HepG2 (cell line): ENCODE results near the gene ETFA. TPM values are rescaled to one million over a fixed set of nuclear protein-coding genes. Genes with fewer than 3 reads are reported as not detected.
A peak's percentile ranks its signal among the peaks of the same experiment; 100 is the strongest.

ENCODE experiments used
- CEBPZ ChIP-seq: IDR thresholded peaks from 2 replicates; pipeline ENCODE4 v1.6.1; 2012; ENCODE audit warnings: low read length, improper control_type of control experiment
- EZH2 ChIP-seq: conservative IDR thresholded peaks from 2 replicates; pipeline ENCODE4 v1.6.1; 2012; ENCODE audit warnings: mild to moderate bottlenecking, low read depth, low read length, moderate library complexity
- FLYWCH1 ChIP-seq: sonication (generic); formaldehyde crosslinking; IDR thresholded peaks from 2 replicates; pipeline ENCODE4 v1.8.1; 2023; ENCODE audit warnings: mild to moderate bottlenecking, missing genetic modification reagents
- HNF1B ChIP-seq: sonication (generic); formaldehyde crosslinking; IDR thresholded peaks from 2 replicates; pipeline ENCODE4 v1.5.1; 2020; ENCODE audit warnings: mild to moderate bottlenecking, moderate library complexity, missing genetic modification reagents
- POLR2A ChIP-seq, 2 experiments: IDR thresholded peaks; 2 replicates each; pipeline ENCODE4 v1.6.1; 2011; ENCODE audit warnings: low read depth in 2 of 2, low read length in 2 of 2, mild to moderate bottlenecking in 1 of 2, moderate library complexity in 1 of 2; ENCODE audit not compliant: insufficient read depth in 1 of 2
- SRSF1 ChIP-seq: fragments of 200-400 bp; formaldehyde crosslinking; optimal IDR thresholded peaks from 2 replicates; pipeline ENCODE3; 2017; ENCODE audit warnings: mild to moderate bottlenecking, low read depth, low read length, moderate library complexity
- SRY ChIP-seq: sonication (generic); formaldehyde crosslinking; IDR thresholded peaks from 2 replicates; pipeline ENCODE4 v1.8.0; 2022; ENCODE audit warnings: mild to moderate bottlenecking, missing genetic modification reagents
- TRAFD1 ChIP-seq: sonication (generic); formaldehyde crosslinking; IDR thresholded peaks from 2 replicates; pipeline ENCODE4 v1.5.1; 2020; ENCODE audit warnings: missing genetic modification reagents, mild to moderate bottlenecking, borderline replicate concordance
- ZBTB42 ChIP-seq: sonication (generic); formaldehyde crosslinking; IDR thresholded peaks from 2 replicates; pipeline ENCODE4 v1.5.0; 2020; ENCODE audit warnings: mild to moderate bottlenecking, missing genetic modification reagents
- ZFX ChIP-seq: sonication (generic); formaldehyde crosslinking; IDR thresholded peaks from 2 replicates; pipeline ENCODE4 v1.4.0; 2020; ENCODE audit warnings: mild to moderate bottlenecking, low read depth, missing genetic modification reagents, moderate library complexity
- ZNF547 ChIP-seq: sonication (generic); formaldehyde crosslinking; IDR thresholded peaks from 2 replicates; pipeline ENCODE4 v1.5.1; 2020; ENCODE audit warnings: mild to moderate bottlenecking, missing genetic modification reagents
- ZNF598 ChIP-seq: sonication (generic); formaldehyde crosslinking; IDR thresholded peaks from 2 replicates; pipeline ENCODE4 v1.5.1; 2020; ENCODE audit warnings: mild to moderate bottlenecking, missing genetic modification reagents, borderline replicate concordance
- ZNF703 ChIP-seq: sonication (generic); formaldehyde crosslinking; IDR thresholded peaks from 2 replicates; pipeline ENCODE4 v1.5.1; 2020; ENCODE audit warnings: missing genetic modification reagents, mild to moderate bottlenecking, moderate library complexity, borderline replicate concordance
- ZNF780A ChIP-seq: sonication (generic); formaldehyde crosslinking; IDR thresholded peaks from 2 replicates; pipeline ENCODE4 v1.8.0; 2022; ENCODE audit warnings: mild to moderate bottlenecking, missing genetic modification reagents, moderate library complexity
- polyA plus RNA-seq, 8 experiments: library from polyadenylated mRNA; depleted of rRNA in 3 of 8; stranded (reverse) in 7 of 8; unstranded in 1 of 8; fragments of >200 nt; fragmentation: Illumina TruSeq in 4 of 8; extraction: Trizol in 4 of 8; gene quantifications; 2 replicates each; pipeline versions ENCODE4 v1.2.1 to v1.2.3, GENCODE V29; 2011 to 2016; ENCODE audit warnings: low read depth in 4 of 8, missing spikeins in 1 of 8, mixed read lengths in 1 of 8; ENCODE audit not compliant: insufficient read depth in 1 of 8
- total RNA-seq, 5 experiments: library from RNA; depleted of rRNA; stranded (reverse); fragments of >200 nt; fragmentation: Illumina TruSeq; extraction: Trizol; gene quantifications; 2 replicates each; pipeline ENCODE4 v1.2.3, GENCODE V29; 2016; ENCODE audit warnings: low read depth in 1 of 5

The ETFA gene
- total and polyA plus RNA-seq, 2 of the 13 experiments (the other 11 are each of a cell fraction or from before 2014, with no cell fraction given), result 291 to 396 TPM

GRCh38 chr15:76336254-76337058 is 25.2 kb upstream of the ETFA start, which contains the start of gene ISL2 (continued):
- TF ChIP-seq CEBPZ (no peak), POLR2A (IDR thresholded peaks at IDR 0.05; ENCODE audit: insufficient read depth in 1 of 2, low read depth in 2 of 2, low read length in 2 of 2) (peak; percentile 86), FLYWCH1 (CRISPR knock-in tag) (no peak), ZNF703 (CRISPR knock-in tag) (no peak), ZNF547 (CRISPR knock-in tag) (no peak), SRSF1 (no peak), ZNF598 (CRISPR knock-in tag) (no peak), ZBTB42 (CRISPR knock-in tag) (no peak), HNF1B (CRISPR knock-in tag) (peak; percentile 50; the same call in 1 of the 2 replicates), SRY (peak; percentile 62; the same call in 1 of the 2 replicates), EZH2 (no peak), TRAFD1 (CRISPR knock-in tag) (peak; percentile 61; the same call in 1 of the 2 replicates), ZFX (peak; percentile 88), ZNF780A (CRISPR knock-in tag) (no peak)
